HG03175 (cell line): ENCODE results near the gene TTC9C.
"Not testable (repeated sequence)": the region's sequence is repeated elsewhere in the genome, so short reads cannot be mapped to it uniquely, and the experiment has no call there.

ENCODE experiments used
- ATAC-seq: cut with Tn5 transposase; IDR thresholded peaks from one replicate; pipeline ENCODE4 v1.9.1; 2021; ENCODE audit warnings: mild to moderate bottlenecking, moderate library complexity; ENCODE audit not compliant: unreplicated experiment

The TTC9C gene

DNA sequence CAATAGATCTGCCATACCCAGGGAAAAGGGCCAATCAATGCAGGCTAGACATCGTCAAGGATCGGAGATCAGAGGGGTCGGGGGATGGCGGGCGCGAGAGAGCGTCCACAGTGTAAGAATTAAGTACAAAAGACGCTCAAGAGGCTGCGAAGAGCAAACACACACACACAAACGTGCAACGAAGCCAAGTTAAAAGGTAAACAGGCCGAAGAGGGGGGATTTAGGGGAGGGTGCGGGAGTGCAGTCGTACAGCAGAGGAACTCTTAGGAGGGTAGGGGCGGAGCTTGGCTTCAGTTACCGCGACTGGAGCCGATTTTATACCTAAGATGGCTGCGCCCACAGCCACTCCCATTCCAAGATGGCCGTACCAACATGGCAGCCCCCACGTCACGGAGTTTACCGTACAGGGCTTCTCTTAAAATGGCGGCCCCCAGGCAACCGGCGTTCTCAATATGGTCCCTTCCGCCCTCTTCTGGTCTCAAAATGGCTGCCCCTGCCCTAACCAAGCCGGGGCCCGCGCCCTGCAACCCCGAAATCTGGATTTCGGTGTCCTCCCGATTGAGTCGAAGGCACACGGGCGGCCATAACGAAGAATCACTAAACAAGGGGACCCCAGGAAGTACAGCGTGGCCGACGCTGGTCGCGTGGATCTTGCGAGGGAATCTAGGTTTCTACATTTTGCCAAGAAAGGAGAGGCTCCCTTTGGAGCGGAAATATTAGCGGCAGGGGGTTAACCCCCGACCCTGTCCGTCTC is 18.9 kb upstream of the TTC9C start:
- ATAC-seq = peak; percentile 78

DNA sequence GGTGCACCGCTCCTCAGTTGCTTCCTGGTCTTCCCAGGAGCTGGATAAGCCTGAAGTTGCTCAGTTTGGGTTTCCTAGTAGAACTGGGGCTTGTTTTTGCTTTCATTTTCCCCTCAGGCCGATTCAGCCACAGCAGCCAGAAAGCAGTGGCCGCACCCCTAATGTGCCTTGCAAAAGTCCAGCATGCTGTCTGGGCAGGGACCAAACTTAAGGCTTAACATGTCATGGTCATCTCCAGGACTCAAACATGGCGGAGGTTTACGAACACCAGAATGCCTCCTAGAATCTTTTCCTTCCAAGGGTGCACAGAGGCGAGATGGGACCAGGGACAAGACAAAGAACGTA is 18.3 kb upstream of the TTC9C start:
- no peak for ATAC-seq

DNA sequence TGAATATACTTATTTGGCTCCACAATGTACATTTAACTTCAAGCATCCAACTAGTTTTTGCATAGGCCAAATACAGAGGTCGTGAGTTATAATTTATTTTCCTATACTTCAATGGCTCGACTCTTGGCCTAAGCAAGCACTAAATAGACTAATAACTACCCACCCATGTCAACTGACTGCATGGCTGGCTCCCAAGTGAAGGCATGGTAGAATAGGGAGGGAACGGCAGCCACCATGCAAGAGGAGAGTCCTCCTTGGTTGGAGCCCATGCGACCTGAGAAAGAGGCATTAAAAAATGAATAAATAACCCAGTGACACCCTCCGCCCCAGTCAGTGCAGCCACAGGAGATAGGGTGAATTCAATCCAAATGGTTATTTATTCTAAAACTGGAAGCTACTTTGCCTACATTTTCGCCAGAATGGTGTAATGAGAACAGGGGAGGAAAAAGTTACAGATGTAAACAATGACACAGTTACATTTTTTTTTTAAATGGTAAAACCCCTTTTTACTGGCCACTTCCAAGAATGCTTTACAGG is 15.9 kb upstream of the TTC9C start:
- ATAC-seq = no peak

DNA sequence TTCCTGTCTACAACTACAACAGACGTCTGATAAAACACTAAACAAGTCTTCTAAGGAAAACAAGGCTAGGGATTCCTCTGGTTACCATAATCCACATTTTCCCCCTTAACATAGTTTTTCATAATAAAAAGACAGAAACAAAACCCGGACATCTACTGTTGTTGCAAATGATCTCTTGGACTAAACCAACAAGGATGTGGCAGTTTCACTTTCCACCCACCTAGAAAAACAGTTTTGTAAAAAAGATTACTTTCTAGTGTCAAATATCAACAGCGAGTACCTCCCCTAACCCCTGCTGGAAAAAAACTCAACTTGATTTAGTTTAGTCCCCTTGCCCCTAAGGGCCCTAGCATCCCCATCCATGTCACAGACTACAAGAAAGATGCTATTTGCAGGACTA is 15.4 kb upstream of the TTC9C start:
- ATAC-seq = no peak

DNA sequence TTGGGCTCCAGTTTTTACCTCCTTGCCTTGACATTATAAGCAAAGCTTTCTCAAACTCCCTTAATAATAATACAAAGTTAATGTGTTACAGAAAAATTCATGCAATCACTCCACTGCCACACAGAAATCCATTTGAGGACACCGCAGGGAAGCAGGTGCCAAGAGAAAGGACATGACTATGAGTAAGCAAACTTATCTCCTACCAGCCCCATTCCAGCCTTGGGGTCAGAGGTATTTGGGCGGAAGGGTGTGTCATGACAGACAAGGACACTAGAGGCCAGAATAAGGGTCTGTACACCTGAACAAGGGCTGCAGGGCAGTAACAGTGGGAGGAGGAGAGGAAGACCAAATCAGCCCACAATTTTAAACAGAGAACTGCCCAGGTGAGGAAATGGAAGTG is 14.9 kb upstream of the TTC9C start:
- ATAC-seq = no peak

DNA sequence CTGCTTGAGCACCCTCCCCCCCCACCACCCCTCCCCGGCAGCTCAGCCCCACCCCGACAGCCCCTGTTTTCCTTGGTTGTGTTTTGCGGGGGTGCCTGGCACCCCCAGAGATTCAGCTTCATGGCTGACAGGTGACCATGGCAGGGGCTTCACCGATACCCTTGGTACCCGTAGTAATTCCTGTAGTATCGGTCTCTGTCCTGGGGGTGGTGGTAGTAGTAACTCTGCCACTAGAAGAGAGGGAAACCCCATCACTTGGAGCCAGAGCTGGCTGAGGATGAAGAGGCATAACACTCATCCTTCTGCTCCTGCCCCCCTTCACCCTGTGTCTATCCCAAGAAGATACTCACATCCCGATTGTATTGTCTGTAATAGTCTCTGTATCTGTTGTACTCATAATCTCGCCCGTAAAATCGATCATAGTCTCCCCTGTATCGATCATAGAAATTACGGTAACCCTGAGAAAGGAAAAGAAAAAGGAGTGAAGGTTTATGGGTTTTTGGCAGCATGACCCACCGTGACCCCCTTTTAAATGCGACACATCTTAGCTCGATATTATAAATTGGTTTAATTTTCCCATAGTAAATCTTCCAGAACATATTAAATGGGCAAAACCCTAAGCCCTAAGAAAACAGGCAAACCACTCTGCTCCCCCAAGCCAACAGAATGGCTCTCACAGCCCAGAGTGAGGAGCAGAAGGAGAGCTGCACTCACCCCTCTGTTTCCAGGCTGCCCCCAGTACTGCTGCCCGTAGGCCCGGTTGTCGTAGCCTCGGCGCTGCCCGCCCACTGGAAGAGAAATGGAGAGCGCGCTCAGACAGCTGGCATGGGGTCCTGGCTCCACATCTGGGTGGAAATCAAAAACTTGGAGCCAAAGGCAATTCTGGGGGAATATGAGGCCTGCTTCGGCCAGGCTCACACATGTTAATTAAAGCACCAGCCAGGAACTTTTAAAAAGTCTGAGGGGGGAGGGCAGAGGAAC is 12.8 kb upstream of the TTC9C start:
- no peak for ATAC-seq

DNA sequence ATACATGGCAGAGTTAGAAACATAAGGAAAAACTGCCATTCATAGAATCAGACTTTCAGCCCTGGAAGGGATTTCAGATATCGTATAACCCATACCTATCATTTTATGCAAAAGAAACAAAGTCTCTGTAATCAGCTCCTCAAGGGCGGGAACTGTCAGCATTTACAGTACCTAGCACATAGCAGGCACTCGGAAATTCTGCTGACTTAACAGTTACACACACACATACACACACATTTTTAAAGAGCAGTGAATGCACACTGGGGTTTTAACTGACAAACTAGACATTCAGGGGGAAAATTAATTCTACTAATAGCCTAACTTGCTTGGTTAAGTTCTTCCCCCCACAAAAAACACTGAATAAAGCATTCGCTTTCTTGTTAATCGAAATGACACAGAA is 12.1 kb upstream of the TTC9C start:
- ATAC-seq = no peak

DNA sequence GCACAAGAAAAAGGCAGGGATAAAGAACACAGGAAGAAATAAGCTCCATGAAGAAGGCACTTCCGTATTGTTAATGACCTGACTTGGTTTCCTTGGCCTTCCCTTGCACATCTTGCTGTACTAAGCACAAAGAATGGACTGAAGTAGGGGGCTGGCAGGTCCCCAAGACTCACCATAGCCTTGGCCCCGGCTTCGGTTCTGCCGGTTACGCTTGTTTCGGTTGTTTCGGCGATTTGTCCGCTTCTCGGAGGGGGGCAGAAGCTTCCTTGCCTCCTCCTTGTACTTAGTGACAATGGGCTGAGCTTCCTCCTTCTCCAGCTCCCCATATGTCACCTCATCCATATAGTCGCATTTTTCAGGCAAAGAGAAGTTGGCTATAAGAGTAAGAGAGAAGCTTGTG is 11.5 kb upstream of the TTC9C start:
- no peak for ATAC-seq

DNA sequence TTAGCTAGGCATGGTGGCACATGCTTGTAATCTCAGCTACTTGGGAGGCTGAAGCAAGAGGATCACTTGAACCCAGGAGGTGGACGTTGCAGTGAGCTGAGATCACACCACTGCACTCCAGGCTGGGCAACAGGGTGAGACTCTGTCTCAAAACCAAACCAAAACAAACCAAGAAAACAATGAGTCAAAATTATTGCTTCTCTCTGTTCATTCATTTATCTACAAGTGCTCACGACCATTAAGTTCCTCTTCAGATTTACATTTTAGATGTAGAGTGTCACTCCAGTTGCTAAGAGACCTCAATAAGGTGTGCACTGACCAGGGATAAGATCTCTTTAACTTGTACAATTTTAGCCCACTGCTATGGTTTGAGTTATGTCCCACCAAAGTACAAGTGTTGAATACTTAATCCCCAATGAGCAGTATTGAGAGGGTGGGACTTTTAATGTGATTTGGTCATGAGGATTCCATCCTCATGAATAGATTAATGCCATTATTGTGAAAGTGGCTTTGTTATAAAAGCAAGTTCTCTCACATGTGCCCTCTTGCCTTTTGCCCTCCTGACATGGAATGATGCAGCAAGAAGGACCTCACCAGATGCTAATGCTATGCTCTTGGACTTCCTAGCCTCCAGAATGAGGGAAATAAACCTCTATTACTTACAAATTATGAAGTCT is 8.8 kb upstream of the TTC9C start:
- ATAC-seq = no peak

DNA sequence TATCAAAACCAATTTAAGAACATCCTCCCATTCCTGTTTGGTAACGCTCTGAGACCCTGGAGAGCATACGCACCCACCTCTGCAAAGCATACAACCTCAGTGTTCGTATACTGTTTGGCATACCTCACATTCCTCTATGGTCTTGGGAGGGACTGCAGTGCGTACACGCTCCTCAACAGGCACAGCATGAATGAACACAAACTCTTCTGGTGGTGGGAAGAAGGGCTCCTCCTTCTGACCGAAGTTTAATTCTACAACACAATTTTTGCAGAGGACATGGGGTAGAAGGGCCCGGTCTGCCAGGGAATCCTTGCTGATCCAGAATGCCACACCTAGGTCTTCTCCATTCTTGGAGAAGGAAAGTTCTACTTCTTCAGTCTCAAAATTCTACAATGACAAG is 6.3 kb upstream of the TTC9C start:
- ATAC-seq = no peak

DNA sequence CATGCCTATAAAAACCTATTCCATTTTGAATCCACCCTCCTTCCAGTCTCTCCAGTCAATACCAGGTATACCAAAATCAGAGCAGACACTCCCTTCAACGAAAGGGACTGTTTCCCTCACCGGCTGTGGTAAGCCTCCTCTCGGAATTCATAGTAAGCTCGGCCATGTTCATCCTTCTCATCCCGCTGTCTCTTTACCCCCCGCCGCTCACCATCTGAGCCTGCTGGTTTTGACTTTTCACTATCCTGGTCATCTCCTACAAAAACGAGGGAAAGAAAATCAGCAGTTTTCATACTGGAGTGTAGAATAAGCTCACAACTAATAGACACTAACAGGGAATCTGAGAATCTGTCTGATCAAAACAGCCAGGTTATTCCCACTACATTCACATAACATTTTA is 4.1 kb upstream of the TTC9C start:
- ATAC-seq = no peak

DNA sequence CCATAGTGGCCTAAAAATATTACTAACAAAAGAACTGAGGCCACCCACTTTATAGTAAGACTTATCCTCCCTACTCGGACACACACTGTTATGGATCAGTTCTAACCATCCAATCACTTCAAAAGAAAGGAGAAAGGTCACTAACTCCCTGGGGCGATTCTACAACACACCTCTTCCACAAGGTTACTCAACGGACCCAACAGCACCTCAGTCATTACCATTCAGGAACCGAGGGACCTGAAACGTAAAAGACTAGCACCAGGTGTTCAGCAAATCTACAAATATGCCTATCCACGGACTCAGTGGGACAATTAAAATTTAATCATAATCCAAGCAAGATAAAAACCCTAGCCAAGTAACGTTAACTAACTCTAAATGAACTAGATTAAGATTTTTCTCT is 2.6 kb upstream of the TTC9C start:
- no peak for ATAC-seq

DNA sequence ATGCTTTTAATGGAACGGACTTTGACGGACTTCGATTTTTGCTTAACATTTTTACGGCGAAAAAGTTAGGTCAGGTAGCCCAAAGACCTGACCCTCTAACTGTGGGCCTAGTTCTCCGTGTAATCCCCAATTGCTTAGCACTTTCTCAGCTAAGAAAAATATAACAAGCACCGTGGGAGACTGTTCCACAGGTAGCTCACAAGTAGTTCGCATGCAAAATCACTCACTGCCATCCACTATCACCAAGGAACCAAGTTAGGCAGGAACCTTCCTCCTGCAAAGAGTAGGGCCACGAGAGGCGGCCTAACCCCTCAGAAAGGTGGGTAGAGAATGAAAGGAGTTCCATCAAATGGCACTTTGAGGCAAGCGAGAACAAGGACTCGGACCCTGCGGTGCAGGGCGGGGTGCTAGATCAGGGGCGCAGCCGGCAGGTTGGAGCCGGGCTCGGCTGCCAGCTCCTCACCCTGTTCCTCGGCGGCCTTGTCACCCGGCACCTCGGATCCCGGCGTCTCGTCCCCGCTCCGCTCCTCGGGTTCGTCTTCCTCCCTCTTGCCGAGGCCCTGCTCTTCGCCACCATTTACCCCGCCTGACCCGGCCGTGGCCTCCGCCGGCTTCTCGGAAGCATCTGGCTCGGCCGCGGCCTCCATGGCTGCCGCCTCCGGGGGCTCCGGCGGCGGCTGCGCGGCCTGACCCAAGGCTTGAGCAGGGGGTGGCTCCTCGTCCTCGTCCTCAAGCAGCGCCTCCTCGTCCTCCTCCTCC is 2.0 kb upstream of the TTC9C start:
- no peak for ATAC-seq

DNA sequence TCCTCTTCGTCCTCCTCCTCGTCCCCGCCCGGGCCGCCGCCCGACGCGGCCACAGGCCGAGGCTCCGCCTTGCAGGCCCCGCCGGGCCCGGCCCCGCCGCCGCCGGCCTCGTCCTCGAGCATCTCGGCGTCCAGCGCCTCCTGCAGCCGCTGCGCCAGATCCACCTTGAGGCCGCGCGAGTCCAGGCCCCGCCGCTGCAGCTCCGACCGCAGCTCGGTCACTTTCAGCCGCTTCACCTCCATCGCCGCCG is 1.4 kb upstream of the TTC9C start:
- ATAC-seq = no peak

DNA sequence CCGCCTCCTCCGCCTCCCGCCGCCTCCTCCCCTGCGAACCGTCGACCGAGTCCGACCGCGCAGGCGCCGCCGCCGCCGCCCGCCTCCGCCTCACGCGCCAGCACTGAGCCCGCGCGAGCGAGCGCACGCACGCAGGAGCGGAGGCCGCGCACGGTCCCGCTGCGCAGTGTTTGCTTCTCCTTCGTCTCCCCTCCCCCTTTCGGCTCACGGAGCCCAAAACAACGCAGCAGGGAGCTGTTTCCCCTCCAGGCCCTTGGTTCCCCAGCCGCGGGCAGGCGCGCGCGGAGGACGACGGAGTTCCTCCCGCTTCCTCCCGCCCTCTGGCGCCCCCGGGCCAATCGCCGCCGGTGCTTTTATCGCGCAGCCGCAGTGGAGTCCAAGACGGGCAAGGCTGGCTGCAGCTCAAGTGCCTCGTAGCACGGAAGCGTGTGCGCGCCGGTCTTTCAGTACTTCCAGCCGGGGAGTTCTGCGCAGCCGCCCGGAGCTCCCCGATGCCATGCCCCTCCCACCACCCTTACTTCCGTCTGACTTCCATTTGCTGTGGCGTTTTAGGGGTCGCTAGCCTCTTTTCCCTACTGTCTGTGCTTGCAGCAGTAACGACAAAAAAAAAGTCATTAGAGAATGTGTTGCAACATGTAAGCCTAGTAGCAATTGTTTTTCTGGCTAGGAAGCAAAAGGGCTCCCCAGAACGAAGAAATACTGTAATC is 968 bp upstream of the TTC9C start, which contains the start of gene HNRNPUL2:
HNRNPUL2 (minus strand) TSS at position 293 of the 707 bp plus-strand sequence. CDS start 301 bp downstream, outside the sequence.
- peak; percentile 78 for ATAC-seq

DNA sequence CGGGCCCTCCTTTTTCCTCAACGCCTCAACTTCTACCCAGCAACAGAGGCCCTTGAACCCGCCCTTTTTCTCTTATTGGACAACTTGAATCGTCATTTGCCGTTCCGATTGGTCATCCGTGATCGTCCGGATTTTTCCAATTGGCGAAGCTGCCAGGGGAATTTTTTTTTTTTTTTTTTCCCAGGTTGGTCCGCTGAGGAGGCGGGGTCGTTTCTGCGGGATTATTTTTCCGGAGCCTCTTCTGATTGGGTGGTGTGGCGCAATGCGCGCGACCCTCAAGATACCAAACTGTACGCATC is 465 bp upstream of the TTC9C start:
- peak; percentile 57 for ATAC-seq

DNA sequence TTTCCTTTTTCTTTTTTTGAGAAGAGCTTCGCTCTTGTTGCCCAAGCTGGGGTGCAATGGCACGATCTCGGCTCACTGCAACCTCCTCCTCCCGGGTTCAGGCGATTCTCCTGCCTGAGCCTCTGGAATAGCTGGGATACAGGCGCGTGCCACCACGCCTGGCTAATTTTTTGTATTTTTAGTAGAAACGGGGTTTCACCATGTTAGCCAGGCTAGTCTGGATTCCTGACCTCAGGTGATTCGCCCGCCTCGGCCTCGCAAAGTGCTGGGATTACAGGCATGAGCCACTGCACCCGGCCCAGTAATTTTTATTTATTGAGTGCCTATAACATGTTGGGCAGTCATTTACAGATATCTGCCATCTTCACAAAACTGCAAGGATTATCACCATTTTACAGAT is 1.8 kb downstream of the TTC9C start:
- ATAC-seq = not testable (repeated sequence)

DNA sequence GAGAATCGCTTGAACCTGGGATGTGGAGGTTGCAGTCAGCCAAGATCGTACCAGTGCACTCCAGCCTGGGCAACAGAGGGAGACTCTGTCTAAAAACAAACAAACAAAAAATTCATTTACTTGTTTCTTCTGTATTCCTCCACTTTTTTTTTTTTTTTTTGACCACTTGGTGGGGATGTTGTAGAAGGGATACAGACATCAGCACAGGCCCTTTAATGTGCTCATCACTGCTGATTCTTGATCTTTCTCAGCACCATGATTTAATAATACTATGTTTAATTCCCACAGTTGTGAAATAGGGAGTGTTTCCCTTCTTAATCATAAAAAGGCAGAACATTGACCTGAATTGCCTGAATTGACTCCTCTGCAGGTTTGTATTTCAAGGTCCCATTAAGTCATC is 4.5 kb downstream of the TTC9C start:
- ATAC-seq = no peak

DNA sequence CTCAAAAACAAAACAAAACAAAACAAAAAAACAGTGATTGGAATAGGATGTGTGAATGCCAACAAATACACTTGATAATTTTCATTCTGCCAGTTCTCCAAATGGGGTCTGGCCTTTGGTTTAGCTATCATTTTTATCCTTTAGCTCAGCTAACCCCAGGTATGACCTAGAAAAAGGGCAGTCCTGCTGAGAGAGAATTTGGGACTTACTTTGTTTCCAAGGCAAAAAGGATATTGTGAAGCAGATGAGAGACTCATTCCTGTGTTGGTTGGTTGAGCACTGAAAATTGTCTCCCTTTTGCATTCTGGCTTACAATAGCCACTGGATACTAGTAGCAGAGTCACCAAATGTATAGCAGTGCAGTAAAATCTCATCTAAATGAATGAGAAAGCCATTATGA is 8.9 kb downstream of the TTC9C start:
- ATAC-seq = no peak

DNA sequence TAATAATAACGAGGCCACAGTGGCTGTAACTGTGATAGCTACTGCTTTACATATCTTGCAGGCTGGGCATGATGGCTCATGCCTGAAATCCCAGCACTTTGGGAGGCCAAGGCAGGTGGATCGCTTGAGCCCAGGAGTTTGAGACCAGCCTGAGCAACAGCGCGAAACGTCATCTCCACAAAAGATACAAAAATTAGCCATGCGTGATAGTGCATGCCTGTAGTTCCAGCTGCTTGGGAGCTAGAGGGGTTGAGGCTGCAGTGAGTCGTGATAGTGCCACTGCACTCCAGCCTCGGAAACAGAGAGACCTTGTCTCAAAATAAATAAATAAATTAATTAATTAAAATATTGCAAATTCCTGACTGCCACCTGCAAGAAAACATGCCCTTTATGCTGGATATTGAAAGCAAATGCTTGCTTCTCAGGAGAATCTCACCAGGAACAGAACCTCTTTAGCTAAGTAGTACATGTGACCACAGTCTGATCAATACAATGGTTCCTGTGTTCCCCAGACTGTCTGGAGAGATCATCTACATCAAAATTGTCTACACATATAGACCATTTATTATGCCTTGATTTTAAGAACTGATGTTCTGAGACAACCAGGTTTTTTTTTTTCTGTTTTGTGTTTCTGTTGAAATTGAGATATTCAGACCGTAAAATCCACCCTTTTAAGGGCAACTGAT is 19.3 kb downstream of the TTC9C start:
- no peak for ATAC-seq
